GM12878 (cell line): ENCODE data around the gene SLC25A45. TPM values are rescaled to one million over a fixed set of nuclear protein-coding genes. Genes with fewer than 3 reads are reported as not detected.

Source experiments
- ATAC-seq: fragments of 200-7000 bp; cut with Tn5 transposase; 3 replicates; pipeline ENCODE4 v1.9.1; 2020; ENCODE audit warnings: mild to moderate bottlenecking, moderate library complexity
- BruUV-seq: library from RNA; stranded (reverse); fragments of 400-500 nt; replicated peaks from 2 replicates; lab custom pipeline; 2021; lab: Mats Ljungman, UMichigan
- CTCF ChIA-PET: fragments of 300-600 bp; sonication (Branson Sonifier 250); formaldehyde crosslinking; extraction: SDS; loops from one replicate; lab custom pipeline; 2021; ENCODE audit warnings: inconsistent platforms; lab: Yijun Ruan, JAX
- POLR2A ChIA-PET: fragments of 350-600 bp; formaldehyde crosslinking; extraction: SDS; loops from one replicate; lab custom pipeline; 2021; ENCODE audit warnings: inconsistent platforms; lab: Charles Lee
- RAD21 ChIA-PET: fragments of 300-600 bp; sonication (Branson Sonifier 250); formaldehyde crosslinking; loops from one replicate; lab custom pipeline; 2023; ENCODE audit warnings: antibody characterized with exemption; ENCODE audit not compliant: unreplicated experiment; lab: Charles Lee
- SMC1A ChIA-PET: fragments of 300-600 bp; sonication (Branson Sonifier 250); formaldehyde crosslinking; loops from one replicate; lab custom pipeline; 2023; ENCODE audit not compliant: unreplicated experiment, uncharacterized antibody; lab: Charles Lee
- DNase-seq: peaks from one replicate; pipeline ENCODE4 v3.0.0-alpha.2; 2011; ENCODE audit warnings: low read depth, low spot score
- FAIRE-seq: peaks from 3 replicates; lab custom pipeline; 2011; peaks lifted over from hg19 to GRCh38; lab: Jason Lieb, UNC
- H2AFZ ChIP-seq: 2 replicates; pipeline ENCODE4 v1.6.0; 2011; ENCODE audit warnings: low read depth, low read length, control low read depth; ENCODE audit not compliant: control insufficient read depth
- H3K27ac ChIP-seq: 2 replicates; pipeline ENCODE4 v1.5.1; 2011; ENCODE audit warnings: control low read depth; ENCODE audit not compliant: control insufficient read depth, insufficient read depth
- H3K27me3 ChIP-seq, 2 experiments: replicated peaks in 1 of 2; 2 replicates each; pipeline versions ENCODE4 v1.6.0 to v1.6.1; 2011; ENCODE audit warnings: low read length in 1 of 2; ENCODE audit not compliant: control insufficient read depth in 2 of 2, insufficient read depth in 2 of 2
- H3K36me3 ChIP-seq, 2 experiments: 2 replicates each; pipeline ENCODE4 v1.5.1; 2011; ENCODE audit warnings: low read length in 1 of 2; ENCODE audit not compliant: control insufficient read depth in 2 of 2, insufficient read depth in 2 of 2
- H3K4me1 ChIP-seq: 2 replicates; pipeline ENCODE4 v1.6.1; 2011; ENCODE audit warnings: mild to moderate bottlenecking, low read length, moderate library complexity, mixed read lengths; ENCODE audit not compliant: control insufficient read depth, insufficient read depth
- H3K4me2 ChIP-seq: 2 replicates; pipeline ENCODE4 v1.6.0; 2011; ENCODE audit warnings: control low read depth; ENCODE audit not compliant: control insufficient read depth, insufficient read depth
- H3K4me3 ChIP-seq: fragments of 200-600 bp; sonication (generic); 2 replicates; pipeline ENCODE4 v1.5.1; 2016
- H3K79me2 ChIP-seq: 2 replicates; pipeline ENCODE4 v1.6.0; 2011; ENCODE audit warnings: low read length; ENCODE audit not compliant: control insufficient read depth, insufficient read depth
- H3K9ac ChIP-seq: 2 replicates; pipeline ENCODE4 v1.8.0; 2011; ENCODE audit warnings: low read length, control low read depth, mixed read lengths; ENCODE audit not compliant: control insufficient read depth, insufficient read depth
- H3K9me3 ChIP-seq: replicated peaks from 3 replicates; pipeline ENCODE4 v1.5.1; 2011; ENCODE audit warnings: mild to moderate bottlenecking, low read length; ENCODE audit not compliant: control insufficient read depth, insufficient read depth
- H4K20me1 ChIP-seq: 2 replicates; pipeline ENCODE4 v1.6.0; 2011; ENCODE audit not compliant: control insufficient read depth, insufficient read depth
- CREB1 ChIP-seq: IDR thresholded peaks from 2 replicates; pipeline ENCODE4 v1.6.1; 2012; ENCODE audit warnings: low read depth, mild to moderate bottlenecking, inconsistent platforms
- E2F8 ChIP-seq: fragments of 450-650 bp; IDR thresholded peaks from 2 replicates; pipeline ENCODE4 v1.6.1; 2018; ENCODE audit warnings: mild to moderate bottlenecking, low read depth, moderate library complexity; ENCODE audit not compliant: partially characterized antibody
- IRF5 ChIP-seq: fragments of 450-650 bp; IDR thresholded peaks from 2 replicates; pipeline ENCODE4 v1.6.1; 2017; ENCODE audit warnings: borderline replicate concordance
- MAX ChIP-seq: IDR thresholded peaks from 2 replicates; pipeline ENCODE4 v1.6.1; 2012; ENCODE audit warnings: low read depth, low read length, improper control_type of control experiment
- SIN3A ChIP-seq: IDR thresholded peaks from 2 replicates; pipeline ENCODE4 v1.6.1; 2012; ENCODE audit warnings: low read depth, low read length, improper control_type of control experiment
- SKIL ChIP-seq: fragments of 450-650 bp; IDR thresholded peaks from 2 replicates; pipeline ENCODE4 v1.6.1; 2017; ENCODE audit warnings: mild to moderate bottlenecking, low read depth, inconsistent platforms; ENCODE audit not compliant: poor library complexity, severe bottlenecking
- SMC3 ChIP-seq: IDR thresholded peaks from 2 replicates; pipeline ENCODE4 v1.6.1; 2011; ENCODE audit warnings: low read length, improper control_type of control experiment, borderline replicate concordance
- SRF ChIP-seq, 2 experiments: IDR thresholded peaks; 2 replicates each; pipeline ENCODE4 v1.6.1; 2011; ENCODE audit warnings: low read depth in 2 of 2, low read length in 2 of 2, mild to moderate bottlenecking in 1 of 2, moderate library complexity in 1 of 2
- ZNF24 ChIP-seq: fragments of 450-650 bp; IDR thresholded peaks from 2 replicates; pipeline ENCODE4 v1.6.1; 2017; ENCODE audit warnings: antibody characterized with exemption, mild to moderate bottlenecking
- ZNF274 ChIP-seq: IDR thresholded peaks from one replicate; pipeline ENCODE4 v1.8.0; 2011; ENCODE audit not compliant: insufficient read length, insufficient read depth
- ZNF384 ChIP-seq: IDR thresholded peaks from 2 replicates; pipeline ENCODE4 v1.6.1; 2012; ENCODE audit warnings: low read depth, mild to moderate bottlenecking, low read length, improper control_type of control experiment, borderline replicate concordance
- ZZZ3 ChIP-seq: IDR thresholded peaks from 2 replicates; pipeline ENCODE4 v1.6.1; 2011; ENCODE audit warnings: low read depth; ENCODE audit not compliant: control insufficient read depth, insufficient read length
- WGBS: methylation state at CpG from one replicate; pipeline ENCODE4 v1.1.6; 2016; ENCODE audit warnings: low lambda C conversion rate; ENCODE audit not compliant: insufficient replicate concordance, insufficient coverage; ENCODE audit errors: missing lambda C conversion rate; 5-methylcytosine and 5-hydroxymethylcytosine counted together
- in situ Hi-C: fragments of 300-500 bp; cut with MboI; formaldehyde crosslinking; loops from 9 replicates; pipeline ENCODE4 v1.14.3; 2018; ENCODE audit warnings: mixed read lengths
- intact Hi-C: fragments of 100-400 bp; cut with micrococcal nuclease; formaldehyde crosslinking; loops from one replicate; pipeline ENCODE4 v1.14.2; 2022; ENCODE audit not compliant: unreplicated experiment
- polyA plus RNA-seq, 11 experiments: library from polyadenylated mRNA; depleted of rRNA in 4 of 11; unstranded in 6 of 11; stranded (reverse) in 5 of 11; fragments of >200 nt; fragmentation: Nextera tagmentation in 4 of 11; fragmentation: Illumina TruSeq in 1 of 11; extraction: Ambion mirVana in 4 of 11; extraction: Trizol in 1 of 11; gene quantifications; 1 replicate in 1 of 11; 2 replicates in 10 of 11; pipeline versions ENCODE4 v1.2.1 to v1.2.3, GENCODE V29; 2011 to 2016; ENCODE audit warnings: inconsistent platforms in 2 of 11, missing spikeins in 2 of 11, low read depth in 1 of 11
- total RNA-seq, 4 experiments: library from RNA; depleted of rRNA in 3 of 4; stranded (reverse); fragments of >200 nt in 3 of 4; fragmentation: Illumina TruSeq in 1 of 4; extraction: Trizol in 1 of 4; gene quantifications; 2 replicates each; pipeline versions ENCODE4 v1.2.1 to v1.2.3, GENCODE V29; 2013 to 2021

SLC25A45 gene
- total and polyA plus RNA-seq, 10 of the 15 experiments (the other 5 are each of a cell fraction or from before 2014, with no cell fraction given): 4.1 to 35.2 (median 20.3) TPM

GRCh38 chr11:65377036-65377435 is 5.4 kb downstream of the SLC25A45 start (continued):
- TF ChIP-seq E2F8: no peak
- TF ChIP-seq ZZZ3: no peak
- no peak for TF ChIP-seq ZNF384
- no peak for TF ChIP-seq IRF5
- TF ChIP-seq SMC3: no peak
- TF ChIP-seq MAX: no peak

GRCh38 chr11:65376138-65376713 is 6.2 kb downstream of the SLC25A45 start:
- 93% methylated on average over 16 of the region's 16 CpGs for WGBS
- in situ Hi-C loops (no loop called here), intact Hi-C loops (no loop called here)
- no TSS peak for BruUV-seq
- CTCF ChIA-PET: interaction anchor here (1.0 to 1.4 kb wide), 2 partner anchors 27 to 30 kb away, joined by 3 to 4 read pairs; no protein-coding TSS in a partner anchor
- Histone ChIP-seq H3K27ac (no peak overlapping the region), H3K4me3 (no peak overlapping the region), H3K79me2 (peaks cover 10% of the 10 kb centered on the region), H3K9ac (no peak overlapping the region), H4K20me1 (no peaks in the 10 kb centered on the region), H3K9me3 (no peaks in the 10 kb centered on the region), H2AFZ (no peak overlapping the region), H3K36me3 (peaks cover 0 to 3% of the 10 kb centered on the region in 2 experiments; a peak in 2 of 4 replicates), H3K4me2 (no peak overlapping the region), H3K4me1 (peaks cover 26% of the 10 kb centered on the region), H3K27me3 (no peaks in the 10 kb centered on the region)
- POLR2A ChIA-PET: interaction anchor here (0.6 to 1.3 kb wide), 3 partner anchors 23 to 134 kb away, joined by 3 to 8 read pairs (median 3); no protein-coding TSS in a partner anchor
- RAD21 ChIA-PET: no interaction called here
- DNase-seq (no peak), ATAC-seq (no peak), FAIRE-seq (no peak)
- SMC1A ChIA-PET: interaction anchor here (0.8 kb wide), 1 partner anchor 135 kb away, joined by 3 read pairs; no protein-coding TSS in a partner anchor
- TF ChIP-seq ZNF24: no peak
- TF ChIP-seq SKIL: no peak
- no peak for TF ChIP-seq CREB1
- TF ChIP-seq ZNF274: no peak
- TF ChIP-seq SRF (IDR thresholded peaks at IDR 0.05; ENCODE audit: low read depth in 2 of 2, low read length in 2 of 2): no peak
- TF ChIP-seq IRF5: no peak
- TF ChIP-seq SIN3A: no peak
